Adipose tissue (tissue), 3 donors: ENCODE data around the gene SLC22A23. TPM values are rescaled to one million over a fixed set of nuclear protein-coding genes. Genes with fewer than 3 reads are reported as not detected.

Experiments
- H3K27ac ChIP-seq: one replicate; pipeline ENCODE4 v1.5.1; 2013; ENCODE audit warnings: low read depth, low read length
- WGBS, 3 donors: extraction: QIAGEN DNeasy Blood & Tissue Kit; methylation state at CpG; one replicate each; pipeline ENCODE4 v1.1.7; 2013; 5-methylcytosine and 5-hydroxymethylcytosine counted together
- polyA plus RNA-seq, 3 donors: library from polyadenylated mRNA; stranded (reverse); fragments of 200-250 nt; gene quantifications; one replicate each; pipeline ENCODE4 v1.2.3, GENCODE V29; 2013
- donor health status: healthy with polysubstance abuse.
- donor health status: Bipolar disorder and iron deficiency.
- donor health status: healthy.

The SLC22A23 gene
- polyA plus RNA-seq = 10 to 100 TPM in 1 of 3 donors, 1 to 10 TPM in 2; 4.9 to 11.3 (median 7.2) TPM

GRCh38 chr6:3456898-3457709 is at the start of gene SLC22A23:
Gene SLC22A23, minus strand, starts transcription at chr6:3457050. Its CDS starts 491 bp downstream, at chr6:3456559.
- H3K27ac ChIP-seq = no peak within 1 kb of the TSS
- WGBS, 3 donors = 1% methylated on average over 45 to 96 of the region's 97 CpGs

GRCh38 chr6:3506200-3506599 is 49.4 kb upstream of the SLC22A23 start:
- WGBS, 3 donors = 49 to 75% (median 54%) methylated on average over 4 of the region's 4 CpGs
- H3K27ac ChIP-seq = no peak overlapping the region

GRCh38 chr6:3504938-3505805 is 48.3 kb upstream of the SLC22A23 start:
- 78 to 89% (median 80%) methylated on average over 13 of the region's 13 CpGs for WGBS, 3 donors
- H3K27ac ChIP-seq = no peak overlapping the region

- no peak overlapping the region for H3K27ac ChIP-seq
- 76 to 79% (median 77%) methylated on average over 5 of the region's 5 CpGs for WGBS, 3 donors
These were observed 47.5 kb upstream of the SLC22A23 start for GRCh38 chr6:3504354-3504753.

- 56 to 64% (median 62%) methylated on average over 6 of the region's 6 CpGs for WGBS, 3 donors
These were observed 45.1 kb upstream of the SLC22A23 start for GRCh38 chr6:3501826-3502500.

GRCh38 chr6:3500262-3501014 is 43.6 kb upstream of the SLC22A23 start:
- 67 to 79% (median 77%) methylated on average over 7 of the region's 7 CpGs for WGBS, 3 donors
- no peak overlapping the region for H3K27ac ChIP-seq

More at GRCh38 chr6:3501826-3502500, 45.1 kb upstream of the SLC22A23 start:
- no peak overlapping the region for H3K27ac ChIP-seq

GRCh38 chr6:3499603-3500002 is 42.8 kb upstream of the SLC22A23 start:
- no peak overlapping the region for H3K27ac ChIP-seq
- WGBS, 3 donors = 79 to 91% (median 82%) methylated on average over 1 of the region's 1 CpG

GRCh38 chr6:3496395-3496794 is 39.5 kb upstream of the SLC22A23 start:
- 91 to 93% (median 92%) methylated on average over 1 of the region's 1 CpG for WGBS, 3 donors

GRCh38 chr6:3494391-3495100 is 37.7 kb upstream of the SLC22A23 start:
- 75 to 89% (median 88%) methylated on average over 7 of the region's 7 CpGs for WGBS, 3 donors
- H3K27ac ChIP-seq = no peak overlapping the region

More at GRCh38 chr6:3496395-3496794, 39.5 kb upstream of the SLC22A23 start:
- no peak overlapping the region for H3K27ac ChIP-seq

- no peak overlapping the region for H3K27ac ChIP-seq
- 97 to 99% (median 98%) methylated on average over 2 of the region's 2 CpGs for WGBS, 3 donors
These were observed 33.8 kb upstream of the SLC22A23 start for GRCh38 chr6:3490625-3490980.

GRCh38 chr6:3489961-3490624 is 33.2 kb upstream of the SLC22A23 start:
- 85% methylated on average over 12 of the region's 12 CpGs for WGBS, 3 donors
- H3K27ac ChIP-seq = no peak overlapping the region

GRCh38 chr6:3489027-3489757 is 32.3 kb upstream of the SLC22A23 start:
- no peak overlapping the region for H3K27ac ChIP-seq
- WGBS, 3 donors = 59 to 69% (median 61%) methylated on average over 7 of the region's 7 CpGs

GRCh38 chr6:3484946-3485345 is 28.1 kb upstream of the SLC22A23 start:
- WGBS, 3 donors = 69 to 89% (median 86%) methylated on average over 11 of the region's 11 CpGs
- no peak overlapping the region for H3K27ac ChIP-seq

- WGBS, 3 donors = 89 to 92% (median 90%) methylated on average over 8 of the region's 8 CpGs
- no peak overlapping the region for H3K27ac ChIP-seq
These were observed 27.3 kb upstream of the SLC22A23 start for GRCh38 chr6:3484192-3484591.

GRCh38 chr6:3483675-3484074 is 26.8 kb upstream of the SLC22A23 start:
- 93 to 96% (median 95%) methylated on average over 2 of the region's 2 CpGs for WGBS, 3 donors

GRCh38 chr6:3482869-3483268 is 26.0 kb upstream of the SLC22A23 start:
- H3K27ac ChIP-seq = no peak overlapping the region
- WGBS, 3 donors = 63 to 68% (median 64%) methylated on average over 4 of the region's 4 CpGs

More at GRCh38 chr6:3483675-3484074, 26.8 kb upstream of the SLC22A23 start:
- H3K27ac ChIP-seq = no peak overlapping the region
